ENCODE data around the gene OR52E8. TPM values are rescaled to one million over a fixed set of nuclear protein-coding genes. Genes with fewer than 3 reads are reported as not detected.

Gene OR52E8
- total and polyA plus RNA-seq, 9 of the 15 experiments (the other 6 are each of a cell fraction or from before 2014, with no cell fraction given): not detected

DNA sequence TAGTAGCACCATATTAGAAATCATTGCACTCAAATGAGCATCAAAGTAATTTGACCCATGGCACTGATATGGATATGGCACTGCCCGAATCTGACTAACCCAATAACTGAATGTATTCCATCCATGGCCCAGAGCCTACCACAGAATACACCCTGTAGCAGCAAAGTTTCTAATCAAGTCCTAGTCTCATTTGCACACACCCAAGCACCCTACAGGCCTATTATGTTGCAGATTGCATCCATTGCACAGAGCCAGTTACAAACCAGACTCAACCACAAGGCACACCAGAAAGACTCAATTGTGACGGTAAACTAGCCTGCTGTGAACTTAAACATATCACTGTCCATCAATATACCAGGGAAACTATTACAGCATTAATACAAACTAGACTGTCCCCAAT is 42.0 kb upstream of the OR52E8 start:
- Histone ChIP-seq H2AFZ (ENCODE audit: low read depth, low read length) (no peak overlapping the region), H3K79me2 (ENCODE audit: control insufficient read depth, insufficient read depth, low read length) (no peaks in the 10 kb centered on the region), H3K4me2 (ENCODE audit: insufficient read depth, low read length) (no peak overlapping the region), H3K4me3 (no peak overlapping the region), H3K9ac (ENCODE audit: insufficient read depth in 1 of 2, low read depth in 2 of 2, low read length in 2 of 2) (no peak overlapping the region), H3K27me3 (ENCODE audit: control insufficient read depth in 2 of 2, insufficient read depth in 2 of 2, low read length in 2 of 2) (peaks cover 2 to 4% of the 10 kb centered on the region in 2 experiments; a peak in 3 of 5 replicates), H3K27ac (ENCODE audit: extremely low read depth, low read depth, low read length) (no peak overlapping the region), H4K20me1 (replicated peaks; ENCODE audit: control insufficient read depth, insufficient read depth, low read length) (no peaks in the 10 kb centered on the region), H3K36me3 (ENCODE audit: control insufficient read depth, insufficient read depth, low read length) (no peaks in the 10 kb centered on the region), H3K4me1 (replicated peaks in 1 of 2; ENCODE audit: control insufficient read depth in 2 of 2, insufficient read depth in 2 of 2, low read length in 2 of 2) (no peaks in the 10 kb centered on the region), H3K9me1 (ENCODE audit: control insufficient read depth, insufficient read depth, low read length) (no peaks in the 10 kb centered on the region), H3K9me3 (replicated peaks; ENCODE audit: control insufficient read depth, insufficient read depth, low read depth, low read length) (no peaks in the 10 kb centered on the region)
- ChIA-PET POLR2A (no interaction called here), CTCF (ENCODE audit: low intra/inter-chr PET ratio) (no interaction called here)
- no TSS peak for BruUV-seq (replicated peaks)
- in situ Hi-C loops (cut with MboI): no loop called here
- FAIRE-seq (no peak), DNase-seq (ENCODE audit: extremely low read depth in 1 of 4, low spot score in 3 of 4) (no peak), ATAC-seq (no peak)
- intact Hi-C loops (cut with micrococcal nuclease): loop anchor here (10.0 kb wide), 1 partner anchor 405 kb away; no protein-coding TSS in a partner anchor
- WGBS (ENCODE audit: insufficient coverage, low coverage, missing lambda C conversion rate): 0% methylated on average over 2 of the region's 2 CpGs
- TF ChIP-seq ZNF431 (CRISPR knock-in tag; IDR thresholded peaks at IDR 0.05): no peak
- TF ChIP-seq SMC3 (conservative IDR thresholded peaks at IDR 0.05; ENCODE audit: insufficient read depth, low read depth, low read length): no peak
- no peak for TF ChIP-seq ZFPM2 (CRISPR knock-in tag; IDR thresholded peaks at IDR 0.05)
- TF ChIP-seq JUNB (CRISPR knock-in tag; conservative IDR thresholded peaks at IDR 0.05): no peak
- TF ChIP-seq HNRNPUL1 (IDR thresholded peaks at IDR 0.05; ENCODE audit: low read length): no peak
- no peak for TF ChIP-seq ZMIZ1 (IDR thresholded peaks at IDR 0.05; ENCODE audit: low read depth in 2 of 2, low read length in 2 of 2)
- TF ChIP-seq, protein P1, sequence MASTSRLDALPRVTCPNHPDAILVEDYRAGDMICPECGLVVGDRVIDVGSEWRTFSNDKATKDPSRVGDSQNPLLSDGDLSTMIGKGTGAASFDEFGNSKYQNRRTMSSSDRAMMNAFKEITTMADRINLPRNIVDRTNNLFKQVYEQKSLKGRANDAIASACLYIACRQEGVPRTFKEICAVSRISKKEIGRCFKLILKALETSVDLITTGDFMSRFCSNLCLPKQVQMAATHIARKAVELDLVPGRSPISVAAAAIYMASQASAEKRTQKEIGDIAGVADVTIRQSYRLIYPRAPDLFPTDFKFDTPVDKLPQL (IDR thresholded peaks at IDR 0.05; ENCODE audit: extremely low read depth, insufficient read length): no peak
- TF ChIP-seq, protein P2, sequence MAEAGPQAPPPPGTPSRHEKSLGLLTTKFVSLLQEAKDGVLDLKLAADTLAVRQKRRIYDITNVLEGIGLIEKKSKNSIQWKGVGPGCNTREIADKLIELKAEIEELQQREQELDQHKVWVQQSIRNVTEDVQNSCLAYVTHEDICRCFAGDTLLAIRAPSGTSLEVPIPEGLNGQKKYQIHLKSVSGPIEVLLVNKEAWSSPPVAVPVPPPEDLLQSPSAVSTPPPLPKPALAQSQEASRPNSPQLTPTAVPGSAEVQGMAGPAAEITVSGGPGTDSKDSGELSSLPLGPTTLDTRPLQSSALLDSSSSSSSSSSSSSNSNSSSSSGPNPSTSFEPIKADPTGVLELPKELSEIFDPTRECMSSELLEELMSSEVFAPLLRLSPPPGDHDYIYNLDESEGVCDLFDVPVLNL (CRISPR knock-in tag; IDR thresholded peaks at IDR 0.05; ENCODE audit: low read depth): no peak
- TF ChIP-seq GATA2 (CRISPR knock-in tag; IDR thresholded peaks at IDR 0.05): no peak
- TF ChIP-seq, protein P3, sequence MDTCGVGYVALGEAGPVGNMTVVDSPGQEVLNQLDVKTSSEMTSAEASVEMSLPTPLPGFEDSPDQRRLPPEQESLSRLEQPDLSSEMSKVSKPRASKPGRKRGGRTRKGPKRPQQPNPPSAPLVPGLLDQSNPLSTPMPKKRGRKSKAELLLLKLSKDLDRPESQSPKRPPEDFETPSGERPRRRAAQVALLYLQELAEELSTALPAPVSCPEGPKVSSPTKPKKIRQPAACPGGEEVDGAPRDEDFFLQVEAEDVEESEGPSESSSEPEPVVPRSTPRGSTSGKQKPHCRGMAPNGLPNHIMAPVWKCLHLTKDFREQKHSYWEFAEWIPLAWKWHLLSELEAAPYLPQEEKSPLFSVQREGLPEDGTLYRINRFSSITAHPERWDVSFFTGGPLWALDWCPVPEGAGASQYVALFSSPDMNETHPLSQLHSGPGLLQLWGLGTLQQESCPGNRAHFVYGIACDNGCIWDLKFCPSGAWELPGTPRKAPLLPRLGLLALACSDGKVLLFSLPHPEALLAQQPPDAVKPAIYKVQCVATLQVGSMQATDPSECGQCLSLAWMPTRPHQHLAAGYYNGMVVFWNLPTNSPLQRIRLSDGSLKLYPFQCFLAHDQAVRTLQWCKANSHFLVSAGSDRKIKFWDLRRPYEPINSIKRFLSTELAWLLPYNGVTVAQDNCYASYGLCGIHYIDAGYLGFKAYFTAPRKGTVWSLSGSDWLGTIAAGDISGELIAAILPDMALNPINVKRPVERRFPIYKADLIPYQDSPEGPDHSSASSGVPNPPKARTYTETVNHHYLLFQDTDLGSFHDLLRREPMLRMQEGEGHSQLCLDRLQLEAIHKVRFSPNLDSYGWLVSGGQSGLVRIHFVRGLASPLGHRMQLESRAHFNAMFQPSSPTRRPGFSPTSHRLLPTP (IDR thresholded peaks at IDR 0.05; ENCODE audit: borderline replicate concordance, extremely low read depth, insufficient read length): no peak
- TF ChIP-seq RBBP5 (IDR thresholded peaks at IDR 0.05; ENCODE audit: borderline replicate concordance, insufficient read depth, low read length, poor library complexity, severe bottlenecking): no peak
- no peak for TF ChIP-seq E2F5 (CRISPR knock-in tag; IDR thresholded peaks at IDR 0.05)
- no peak for TF ChIP-seq ZNF668 (CRISPR knock-in tag; IDR thresholded peaks at IDR 0.05)
